Activated CD4-positive, alpha-beta T cell treated with anti-CD3 and anti-CD28 coated beads, Interleukin-2, amount 50 U/mL, for 4 hours (primary cell): ENCODE data around the gene CYP27B1.

Experiments used
- DNase-seq, 2 experiments: peaks; one replicate each; pipeline ENCODE4 v3.0.0-alpha.2; 2020

The CYP27B1 gene

GRCh38 chr12:57765003-57765697, 1.7 kb downstream of the CYP27B1 start:
- DNase-seq: peak; percentile 54 to 55

GRCh38 chr12:57764662-57765002, 2.2 kb downstream of the CYP27B1 start:
- no peak for DNase-seq

GRCh38 chr12:57763881-57764661, 2.8 kb downstream of the CYP27B1 start:
- DNase-seq: no peak

- no peak for DNase-seq
Measured at GRCh38 chr12:57762463-57762862, 4.4 kb downstream of the CYP27B1 start.

GRCh38 chr12:57761391-57761998, 5.4 kb downstream of the CYP27B1 start:
- no peak for DNase-seq

- DNase-seq: no peak
Measured at GRCh38 chr12:57760347-57760982, 6.4 kb downstream of the CYP27B1 start.

- DNase-seq: peak; percentile 41 to 43
Measured at GRCh38 chr12:57759360-57759980, 7.4 kb downstream of the CYP27B1 start.

- DNase-seq: no peak
Measured at GRCh38 chr12:57758552-57759359, 8.1 kb downstream of the CYP27B1 start.

GRCh38 chr12:57757771-57758170, 9.1 kb downstream of the CYP27B1 start:
- DNase-seq: no peak

- DNase-seq: peak; percentile 63 to 67
Measured at GRCh38 chr12:57756406-57757341, 10.2 kb downstream of the CYP27B1 start.

GRCh38 chr12:57755454-57756372, 11.2 kb downstream of the CYP27B1 start:
- no peak for DNase-seq

GRCh38 chr12:57755194-57755453, 11.8 kb downstream of the CYP27B1 start:
- DNase-seq: no peak

GRCh38 chr12:57754411-57755193, 12.3 kb downstream of the CYP27B1 start, which contains the start of gene MARCHF9:
TSS of gene MARCHF9 (plus strand) at chr12:57755103. CDS start at chr12:57755529, 426 bp downstream.
- peak; percentile 81 to 85 for DNase-seq

GRCh38 chr12:57753756-57754337, 13.0 kb downstream of the CYP27B1 start:
- DNase-seq: no peak

- no peak for DNase-seq
Measured at GRCh38 chr12:57752668-57753000, 14.2 kb downstream of the CYP27B1 start.

GRCh38 chr12:57751788-57752667, 14.8 kb downstream of the CYP27B1 start, which contains the start of gene CDK4:
TSS of gene CDK4 (minus strand) at chr12:57752310. CDS start at chr12:57751717, 593 bp downstream.
- peak; percentile 97 to 98 for DNase-seq

- DNase-seq: no peak
Measured at GRCh38 chr12:57751432-57751787, 15.5 kb downstream of the CYP27B1 start.
